Measurements from ENCODE around the gene RMI2. TPM values are rescaled to one million over a fixed set of nuclear protein-coding genes. Genes with fewer than 3 reads are reported as not detected.

Gene RMI2
- total RNA-seq, 1 donor from 2014 or later = 41.9 TPM

DNA sequence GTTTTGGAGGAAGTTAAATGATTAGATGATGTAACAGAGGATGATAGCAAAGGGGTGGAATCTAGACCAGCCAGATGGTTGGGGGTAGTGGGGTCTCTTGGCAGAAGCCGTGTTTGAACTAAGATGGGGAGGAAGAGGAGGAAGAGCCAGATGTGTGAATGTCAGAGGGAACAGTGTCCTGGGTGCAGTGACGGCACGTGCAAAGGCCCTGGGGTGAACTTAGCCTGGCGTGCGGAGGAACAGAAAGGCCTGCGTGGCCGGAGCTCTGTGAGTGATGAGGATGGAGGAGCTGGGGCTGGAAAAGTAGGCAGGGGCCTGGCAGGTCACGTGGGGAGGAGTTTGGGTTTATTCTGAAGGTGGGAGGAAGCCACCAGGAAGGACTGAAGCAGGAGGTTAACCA lies 26.4 kb upstream of the RMI2 start:
- H3K36me3 Mint-ChIP-seq (ENCODE audit: low read depth) = no peaks in the 10 kb centered on the region
- H3K27me3 Mint-ChIP-seq (ENCODE audit: low read depth) = peaks cover 12% of the 10 kb centered on the region
- H3K9me3 Mint-ChIP-seq = no peaks in the 10 kb centered on the region
- TF ChIP-seq, protein P1, sequence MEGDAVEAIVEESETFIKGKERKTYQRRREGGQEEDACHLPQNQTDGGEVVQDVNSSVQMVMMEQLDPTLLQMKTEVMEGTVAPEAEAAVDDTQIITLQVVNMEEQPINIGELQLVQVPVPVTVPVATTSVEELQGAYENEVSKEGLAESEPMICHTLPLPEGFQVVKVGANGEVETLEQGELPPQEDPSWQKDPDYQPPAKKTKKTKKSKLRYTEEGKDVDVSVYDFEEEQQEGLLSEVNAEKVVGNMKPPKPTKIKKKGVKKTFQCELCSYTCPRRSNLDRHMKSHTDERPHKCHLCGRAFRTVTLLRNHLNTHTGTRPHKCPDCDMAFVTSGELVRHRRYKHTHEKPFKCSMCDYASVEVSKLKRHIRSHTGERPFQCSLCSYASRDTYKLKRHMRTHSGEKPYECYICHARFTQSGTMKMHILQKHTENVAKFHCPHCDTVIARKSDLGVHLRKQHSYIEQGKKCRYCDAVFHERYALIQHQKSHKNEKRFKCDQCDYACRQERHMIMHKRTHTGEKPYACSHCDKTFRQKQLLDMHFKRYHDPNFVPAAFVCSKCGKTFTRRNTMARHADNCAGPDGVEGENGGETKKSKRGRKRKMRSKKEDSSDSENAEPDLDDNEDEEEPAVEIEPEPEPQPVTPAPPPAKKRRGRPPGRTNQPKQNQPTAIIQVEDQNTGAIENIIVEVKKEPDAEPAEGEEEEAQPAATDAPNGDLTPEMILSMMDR (conservative IDR thresholded peaks at IDR 0.05) = no peak
- H3K27ac Mint-ChIP-seq (ENCODE audit: unreplicated experiment) = no peak overlapping the region
- no peak overlapping the region for H3K4me3 Mint-ChIP-seq
- H3K4me1 Mint-ChIP-seq = peaks cover 13% of the 10 kb centered on the region
- DNase-seq (ENCODE audit: low read depth, low spot score) = no peak

GRCh38 chr16:11319529-11320146 lies 25.6 kb upstream of the RMI2 start:
- no peak for DNase-seq (ENCODE audit: low read depth, low spot score)
- peaks cover 10% of the 10 kb centered on the region for H3K4me1 Mint-ChIP-seq
- peak overlapping the region; percentile 62 for H3K27ac Mint-ChIP-seq (ENCODE audit: unreplicated experiment)
- H3K27me3 Mint-ChIP-seq (ENCODE audit: low read depth) = peaks cover 12% of the 10 kb centered on the region
- no peak overlapping the region for H3K4me3 Mint-ChIP-seq
- TF ChIP-seq, protein P1 (conservative IDR thresholded peaks at IDR 0.05) = no peak
- no peaks in the 10 kb centered on the region for H3K36me3 Mint-ChIP-seq (ENCODE audit: low read depth)
- no peaks in the 10 kb centered on the region for H3K9me3 Mint-ChIP-seq

GRCh38 chr16:11320170-11320569 lies 25.1 kb upstream of the RMI2 start:
- Mint-ChIP-seq H3K4me3 (no peak overlapping the region), H3K27me3 (ENCODE audit: low read depth) (peaks cover 12% of the 10 kb centered on the region), H3K9me3 (no peaks in the 10 kb centered on the region), H3K4me1 (peaks cover 10% of the 10 kb centered on the region), H3K27ac (ENCODE audit: unreplicated experiment) (no peak overlapping the region), H3K36me3 (ENCODE audit: low read depth) (no peaks in the 10 kb centered on the region)
- TF ChIP-seq, protein P1 (conservative IDR thresholded peaks at IDR 0.05) = no peak
- DNase-seq (ENCODE audit: low read depth, low spot score) = no peak

DNA sequence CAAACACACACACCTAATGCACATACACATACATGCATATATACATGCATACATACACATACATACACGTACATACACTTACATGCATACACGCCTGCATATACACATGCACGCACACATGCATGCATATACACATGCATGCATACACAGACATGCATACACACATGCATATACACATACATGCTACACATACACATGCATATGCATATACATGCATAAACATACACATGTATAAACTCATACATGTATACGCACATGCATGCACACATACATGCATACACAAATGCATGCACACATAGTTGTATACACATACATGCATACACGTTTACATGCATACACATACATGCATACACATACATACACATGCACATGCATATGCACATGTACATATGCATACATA lies 23.6 kb upstream of the RMI2 start:
- no peak for DNase-seq (ENCODE audit: low read depth, low spot score)
- TF ChIP-seq, protein P1 (conservative IDR thresholded peaks at IDR 0.05) = no peak
- H3K27ac Mint-ChIP-seq (ENCODE audit: unreplicated experiment) = no peak overlapping the region
- no peaks in the 10 kb centered on the region for H3K36me3 Mint-ChIP-seq (ENCODE audit: low read depth)
- no peak overlapping the region for H3K4me3 Mint-ChIP-seq
- H3K4me1 Mint-ChIP-seq = peaks cover 1% of the 10 kb centered on the region
- peaks cover 4% of the 10 kb centered on the region for H3K27me3 Mint-ChIP-seq (ENCODE audit: low read depth)
- H3K9me3 Mint-ChIP-seq = no peaks in the 10 kb centered on the region

DNA sequence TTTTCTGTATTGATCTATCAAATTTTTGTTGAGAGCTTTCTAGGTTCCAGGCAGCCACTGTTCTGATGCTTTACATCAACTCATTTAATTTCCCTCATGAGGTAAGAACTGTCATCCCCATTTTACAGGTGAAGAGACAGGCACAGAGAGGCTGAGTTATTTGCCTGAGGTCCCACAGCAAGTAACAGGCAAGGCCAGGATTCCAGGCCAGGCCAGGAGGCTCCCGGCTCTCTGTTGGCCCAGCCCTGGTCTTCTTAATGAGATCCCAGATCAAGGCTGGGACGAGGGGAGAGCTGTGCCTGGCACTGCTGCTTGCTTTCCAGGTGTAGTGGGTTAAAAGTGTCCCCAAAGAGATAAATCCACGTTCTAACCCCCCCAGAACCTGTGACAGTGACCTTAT lies 22.4 kb upstream of the RMI2 start:
- peaks cover 9% of the 10 kb centered on the region for H3K4me1 Mint-ChIP-seq
- no peak for DNase-seq (ENCODE audit: low read depth, low spot score)
- TF ChIP-seq, protein P1 (conservative IDR thresholded peaks at IDR 0.05) = no peak
- H3K4me3 Mint-ChIP-seq = no peak overlapping the region
- no peaks in the 10 kb centered on the region for H3K27me3 Mint-ChIP-seq (ENCODE audit: low read depth)
- no peaks in the 10 kb centered on the region for H3K36me3 Mint-ChIP-seq (ENCODE audit: low read depth)
- no peak overlapping the region for H3K27ac Mint-ChIP-seq (ENCODE audit: unreplicated experiment)
- H3K9me3 Mint-ChIP-seq = no peaks in the 10 kb centered on the region
